ENCODE data around the gene EHBP1L1. TPM values are rescaled to one million over a fixed set of nuclear protein-coding genes. Genes with fewer than 3 reads are reported as not detected.
A peak's percentile ranks its signal among the peaks of the same experiment; 100 is the strongest.

EHBP1L1 gene
- total and polyA plus RNA-seq, 2 of the 13 experiments (the other 11 are each of a cell fraction or from before 2014, with no cell fraction given): 8.3 to 10.6 TPM

- TF ChIP-seq, protein P1, sequence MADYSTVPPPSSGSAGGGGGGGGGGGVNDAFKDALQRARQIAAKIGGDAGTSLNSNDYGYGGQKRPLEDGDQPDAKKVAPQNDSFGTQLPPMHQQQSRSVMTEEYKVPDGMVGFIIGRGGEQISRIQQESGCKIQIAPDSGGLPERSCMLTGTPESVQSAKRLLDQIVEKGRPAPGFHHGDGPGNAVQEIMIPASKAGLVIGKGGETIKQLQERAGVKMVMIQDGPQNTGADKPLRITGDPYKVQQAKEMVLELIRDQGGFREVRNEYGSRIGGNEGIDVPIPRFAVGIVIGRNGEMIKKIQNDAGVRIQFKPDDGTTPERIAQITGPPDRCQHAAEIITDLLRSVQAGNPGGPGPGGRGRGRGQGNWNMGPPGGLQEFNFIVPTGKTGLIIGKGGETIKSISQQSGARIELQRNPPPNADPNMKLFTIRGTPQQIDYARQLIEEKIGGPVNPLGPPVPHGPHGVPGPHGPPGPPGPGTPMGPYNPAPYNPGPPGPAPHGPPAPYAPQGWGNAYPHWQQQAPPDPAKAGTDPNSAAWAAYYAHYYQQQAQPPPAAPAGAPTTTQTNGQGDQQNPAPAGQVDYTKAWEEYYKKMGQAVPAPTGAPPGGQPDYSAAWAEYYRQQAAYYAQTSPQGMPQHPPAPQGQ (CRISPR knock-in tag; IDR thresholded peaks at IDR 0.05; ENCODE audit: borderline replicate concordance): no peak
- TF ChIP-seq PREB (CRISPR knock-in tag; IDR thresholded peaks at IDR 0.05) (no peak), SNRNP70 (IDR thresholded peaks at IDR 0.05; ENCODE audit: low read depth, low read length) (no peak), ZNF552 (CRISPR knock-in tag; IDR thresholded peaks at IDR 0.05; ENCODE audit: borderline replicate concordance) (peak; percentile 78), ZNF513 (CRISPR knock-in tag; conservative IDR thresholded peaks at IDR 0.05) (no peak), SRSF1 (optimal IDR thresholded peaks at IDR 0.05; ENCODE audit: low read depth, low read length) (no peak), MTF2 (CRISPR knock-in tag; IDR thresholded peaks at IDR 0.05; ENCODE audit: borderline replicate concordance) (peak; percentile 82; the same call in 1 of the 2 replicates), MTF1 (CRISPR knock-in tag; IDR thresholded peaks at IDR 0.05) (no peak), YEATS2 (CRISPR knock-in tag; IDR thresholded peaks at IDR 0.05; ENCODE audit: borderline replicate concordance) (peak; percentile 98), ATRX (CRISPR knock-in tag; IDR thresholded peaks at IDR 0.05; ENCODE audit: borderline replicate concordance) (no peak), MAZ (IDR thresholded peaks at IDR 0.05; ENCODE audit: borderline replicate concordance, low read depth, low read length) (peak; percentile 68; the same call in 1 of the 2 replicates), MAZ (CRISPR knock-in tag; IDR thresholded peaks at IDR 0.05; ENCODE audit: low read depth) (peak; percentile 81; the same call in 1 of the 2 replicates), SMARCE1 (IDR thresholded peaks at IDR 0.05; ENCODE audit: borderline replicate concordance) (no peak), PBX2 (CRISPR knock-in tag; IDR thresholded peaks at IDR 0.05) (no peak), EP300 (IDR thresholded peaks at IDR 0.05; ENCODE audit: low read depth in 2 of 2, low read length in 2 of 2) (no peak), EP300 (CRISPR knock-in tag; IDR thresholded peaks at IDR 0.05; ENCODE audit: borderline replicate concordance) (peak; percentile 43; the same call in 1 of the 2 replicates), NRL (CRISPR knock-in tag; IDR thresholded peaks at IDR 0.05; ENCODE audit: borderline replicate concordance) (peak; percentile 52; the same call in 1 of the 2 replicates), CHD4 (IDR thresholded peaks at IDR 0.05; ENCODE audit: borderline replicate concordance, low read length) (no peak), ZBTB3 (CRISPR knock-in tag; IDR thresholded peaks at IDR 0.05; ENCODE audit: borderline replicate concordance, low read depth) (0 out of 2 replicates have a peak, but pooled peaks have one; percentile 71), ZNF891 (CRISPR knock-in tag; IDR thresholded peaks at IDR 0.05) (peak; percentile 86; the same call in 1 of the 2 replicates)
- TF ChIP-seq, protein P2, sequence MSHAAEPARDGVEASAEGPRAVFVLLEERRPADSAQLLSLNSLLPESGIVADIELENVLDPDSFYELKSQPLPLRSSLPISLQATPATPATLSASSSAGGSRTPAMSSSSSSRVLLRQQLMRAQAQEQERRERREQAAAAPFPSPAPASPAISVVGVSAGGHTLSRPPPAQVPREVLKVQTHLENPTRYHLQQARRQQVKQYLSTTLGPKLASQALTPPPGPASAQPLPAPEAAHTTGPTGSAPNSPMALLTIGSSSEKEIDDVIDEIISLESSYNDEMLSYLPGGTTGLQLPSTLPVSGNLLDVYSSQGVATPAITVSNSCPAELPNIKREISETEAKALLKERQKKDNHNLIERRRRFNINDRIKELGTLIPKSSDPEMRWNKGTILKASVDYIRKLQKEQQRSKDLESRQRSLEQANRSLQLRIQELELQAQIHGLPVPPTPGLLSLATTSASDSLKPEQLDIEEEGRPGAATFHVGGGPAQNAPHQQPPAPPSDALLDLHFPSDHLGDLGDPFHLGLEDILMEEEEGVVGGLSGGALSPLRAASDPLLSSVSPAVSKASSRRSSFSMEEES (CRISPR knock-in tag; IDR thresholded peaks at IDR 0.05): peak; percentile 50
Observed at GRCh38 chr11:65569973-65570918, 5.6 kb upstream of the EHBP1L1 start, which contains the start of gene ZNRD2 (continued).

Data from HepG2 (cell line).